H1 (cell line): ENCODE data around the gene LKAAEAR1. TPM values are rescaled to one million over a fixed set of nuclear protein-coding genes. Genes with fewer than 3 reads are reported as not detected.

Experiments
- CTCF ChIA-PET: fragments of 300-600 bp; sonication (Branson Sonifier 250); formaldehyde crosslinking; loops from one replicate; lab custom pipeline; 2021; ENCODE audit not compliant: partially characterized antibody; lab: Charles Lee
- POLR2A ChIA-PET: fragments of 300-600 bp; sonication (Branson Sonifier 250); formaldehyde crosslinking; loops from one replicate; lab custom pipeline; 2021; ENCODE audit warnings: inconsistent platforms; ENCODE audit not compliant: partially characterized antibody; lab: Charles Lee
- DNase-seq, 2 experiments: peaks; one replicate each; pipeline versions ENCODE4 v3.0.0 to v3.0.0-alpha.2; 2010 to 2022; ENCODE audit warnings: low spot score in 2 of 2, low read depth in 1 of 2, mixed read lengths in 1 of 2
- FAIRE-seq: peaks from 2 replicates; lab custom pipeline; 2011; peaks lifted over from hg19 to GRCh38; lab: Jason Lieb, UNC
- H2AFZ ChIP-seq: 2 replicates; pipeline ENCODE4 v1.8.1; 2012; ENCODE audit warnings: low read length, inconsistent platforms
- H2AK5ac ChIP-seq: 2 replicates; pipeline ENCODE4 v1.6.1; 2013; ENCODE audit warnings: low read depth, low read length
- H2BK120ac ChIP-seq: replicated peaks from 2 replicates; pipeline ENCODE3; 2013; ENCODE audit warnings: low read depth, low read length, inconsistent platforms
- H2BK12ac ChIP-seq: 2 replicates; pipeline ENCODE4 v1.6.1; 2013; ENCODE audit warnings: low read depth, low read length
- H2BK15ac ChIP-seq: 2 replicates; pipeline ENCODE4 v1.6.1; 2013; ENCODE audit warnings: low read length
- H2BK20ac ChIP-seq: 2 replicates; pipeline ENCODE4 v1.6.1; 2013; ENCODE audit warnings: low read length
- H2BK5ac ChIP-seq: 2 replicates; pipeline ENCODE4 v1.6.1; 2013; ENCODE audit warnings: low read depth, low read length
- H3K14ac ChIP-seq: 2 replicates; pipeline ENCODE4 v1.6.1; 2013; ENCODE audit warnings: inconsistent platforms; ENCODE audit not compliant: insufficient read length
- H3K18ac ChIP-seq: 2 replicates; pipeline ENCODE4 v1.6.1; 2013; ENCODE audit warnings: low read length; ENCODE audit errors: extremely low read depth
- H3K23ac ChIP-seq: 2 replicates; pipeline ENCODE4 v1.6.1; 2013; ENCODE audit warnings: inconsistent platforms; ENCODE audit not compliant: insufficient read length
- H3K23me2 ChIP-seq: 2 replicates; pipeline ENCODE4 v1.6.1; 2013; ENCODE audit warnings: low read depth, low read length
- H3K27ac ChIP-seq: 2 replicates; pipeline ENCODE4 v1.6.1; 2011; ENCODE audit warnings: low read depth, low read length, inconsistent platforms
- H3K27me3 ChIP-seq, 4 experiments: replicated peaks in 1 of 4; 1 replicate in 1 of 4; 2 replicates in 3 of 4; pipeline versions ENCODE4 v1.6.1 to v1.8.1; 2011 to 2013; ENCODE audit warnings: low read length in 3 of 4, mild to moderate bottlenecking in 3 of 4, inconsistent platforms in 2 of 4, mixed read lengths in 2 of 4, moderate library complexity in 1 of 4; ENCODE audit not compliant: control insufficient read depth in 3 of 4, insufficient read depth in 3 of 4; ENCODE audit errors: extremely low read depth in 1 of 4
- H3K36me3 ChIP-seq, 4 experiments: 2 replicates each; pipeline versions ENCODE4 v1.6.1 to v1.8.1; 2011 to 2013; ENCODE audit warnings: mild to moderate bottlenecking in 4 of 4, low read length in 3 of 4, moderate library complexity in 2 of 4, control low read depth in 1 of 4, inconsistent platforms in 1 of 4; ENCODE audit not compliant: insufficient read depth in 4 of 4, control insufficient read depth in 2 of 4
- H3K4ac ChIP-seq: replicated peaks from 2 replicates; pipeline ENCODE3; 2013; ENCODE audit warnings: low read length, low read depth, mixed read lengths, inconsistent platforms; ENCODE audit not compliant: insufficient read length
- H3K4me1 ChIP-seq, 4 experiments: replicated peaks in 1 of 4; 1 replicate in 1 of 4; 2 replicates in 3 of 4; pipeline versions ENCODE4 v1.6.1 to v1.8.1; 2011 to 2013; ENCODE audit warnings: low read length in 3 of 4, inconsistent platforms in 2 of 4, mixed read lengths in 1 of 4; ENCODE audit not compliant: insufficient read depth in 4 of 4, control insufficient read depth in 3 of 4
- H3K4me2 ChIP-seq, 2 experiments: 2 replicates each; pipeline versions ENCODE4 v1.6.1 to v1.8.1; 2011 to 2013; ENCODE audit warnings: low read depth in 2 of 2, low read length in 2 of 2, control low read depth in 1 of 2, inconsistent platforms in 1 of 2, mild to moderate bottlenecking in 1 of 2; ENCODE audit not compliant: insufficient read depth in 1 of 2
- H3K4me3 ChIP-seq, 4 experiments: fragments of 200-600, 300-600 bp in 1 of 4; sonication (generic), shearing (Covaris generic), sonication (Bioruptor Twin) in 1 of 4; 2 replicates each; pipeline versions ENCODE4 v1.5.1 to v1.8.1; 2011 to 2016; ENCODE audit warnings: low read length in 4 of 4, low read depth in 3 of 4, control low read depth in 2 of 4, inconsistent platforms in 2 of 4, mild to moderate bottlenecking in 2 of 4, mixed read lengths in 1 of 4, moderate library complexity in 1 of 4; ENCODE audit not compliant: insufficient read depth in 2 of 4; ENCODE audit errors: extremely low read depth in 1 of 4
- H3K56ac ChIP-seq: replicated peaks from 2 replicates; pipeline ENCODE3; 2013; ENCODE audit warnings: low read depth, mild to moderate bottlenecking, mixed read lengths, low read length, inconsistent platforms; ENCODE audit not compliant: insufficient read length
- H3K79me1 ChIP-seq: 2 replicates; pipeline ENCODE4 v1.6.1; 2013; ENCODE audit warnings: low read depth, low read length, control low read depth
- H3K79me2 ChIP-seq, 2 experiments: 2 replicates each; pipeline versions ENCODE4 v1.6.1 to v1.8.1; 2012 to 2013; ENCODE audit warnings: low read length in 2 of 2, mild to moderate bottlenecking in 2 of 2, inconsistent platforms in 1 of 2; ENCODE audit not compliant: insufficient read depth in 2 of 2, control insufficient read depth in 1 of 2
- H3K9ac ChIP-seq, 4 experiments: replicated peaks in 1 of 4; 1 replicate in 1 of 4; 2 replicates in 3 of 4; pipeline versions ENCODE4 v1.6.1 to v1.8.1; 2011 to 2013; ENCODE audit warnings: low read depth in 3 of 4, low read length in 3 of 4, control low read depth in 2 of 4, mild to moderate bottlenecking in 2 of 4, moderate library complexity in 2 of 4, inconsistent platforms in 1 of 4; ENCODE audit errors: extremely low read depth in 1 of 4
- H3K9me3 ChIP-seq, 2 experiments: 2 replicates each; pipeline versions ENCODE4 v1.6.1 to v1.8.1; 2012 to 2013; ENCODE audit warnings: mild to moderate bottlenecking in 2 of 2, moderate library complexity in 2 of 2, control low read depth in 1 of 2, inconsistent platforms in 1 of 2, low read depth in 1 of 2, low read length in 1 of 2, mixed read lengths in 1 of 2; ENCODE audit not compliant: insufficient read depth in 2 of 2
- H4K20me1 ChIP-seq, 2 experiments: replicated peaks in 1 of 2; 2 replicates each; pipeline versions ENCODE3 to v1.8.1; 2011 to 2013; ENCODE audit warnings: inconsistent platforms in 2 of 2, low read length in 2 of 2, mild to moderate bottlenecking in 1 of 2; ENCODE audit not compliant: insufficient read depth in 2 of 2, control insufficient read depth in 1 of 2
- H4K5ac ChIP-seq: 2 replicates; pipeline ENCODE4 v1.6.1; 2013; ENCODE audit warnings: low read length, low read depth, mixed read lengths, inconsistent platforms; ENCODE audit not compliant: insufficient read length
- H4K8ac ChIP-seq: 2 replicates; pipeline ENCODE4 v1.8.0; 2013; ENCODE audit warnings: mild to moderate bottlenecking, moderate library complexity, low read length, inconsistent platforms; ENCODE audit not compliant: insufficient read depth; ENCODE audit errors: extremely low read depth
- H4K91ac ChIP-seq: replicated peaks from 2 replicates; pipeline ENCODE3; 2013; ENCODE audit warnings: low read length, mixed read lengths, inconsistent platforms; ENCODE audit not compliant: insufficient read length
- CEBPB ChIP-seq: IDR thresholded peaks from 2 replicates; pipeline ENCODE4 v1.6.1; 2012; ENCODE audit warnings: low read depth, low read length
- CHD2 ChIP-seq: IDR thresholded peaks from 2 replicates; pipeline ENCODE4 v1.6.1; 2012; ENCODE audit warnings: low read length, improper control_type of control experiment
- WGBS, 2 experiments: shearing (Covaris generic) in 1 of 2; methylation state at CpG; one replicate each; pipeline versions ENCODE4 v1.1.6 to v1.1.7; 2013 to 2015; ENCODE audit warnings: low lambda C conversion rate in 2 of 2, mixed read lengths in 2 of 2, inconsistent platforms in 1 of 2, low coverage in 1 of 2, missing lambda C conversion rate in 1 of 2; ENCODE audit not compliant: insufficient replicate concordance in 2 of 2, insufficient coverage in 1 of 2, insufficient read length in 1 of 2; ENCODE audit errors: extremely low coverage in 1 of 2, missing lambda C conversion rate in 1 of 2; 5-methylcytosine and 5-hydroxymethylcytosine counted together
- polyA plus RNA-seq, 7 experiments: library from polyadenylated mRNA; depleted of rRNA in 3 of 7; stranded (reverse) in 5 of 7; unstranded in 2 of 7; fragments of >200 nt in 5 of 7; fragments of 200-250 nt in 2 of 7; gene quantifications; 1 replicate in 5 of 7; 2 replicates in 1 of 7; 4 replicates in 1 of 7; pipeline versions ENCODE4 v1.2.1 to v1.2.3, GENCODE V29; 2011 to 2013; ENCODE audit warnings: missing spikeins in 2 of 7, mixed read lengths in 2 of 7
- total RNA-seq: library from RNA; stranded (reverse); fragmentation: NEBNext Ultra II Directional; extraction: Animal tissue kit (Norgen Biotek cat#: 25700); gene quantifications from 2 replicates; pipeline ENCODE4 v1.2.1, GENCODE V29; 2021

The LKAAEAR1 gene
- total and polyA plus RNA-seq, 2 of the 8 experiments (the other 6 are each of a cell fraction or from before 2014, with no cell fraction given) = 0.41 to 0.53 TPM

DNA sequence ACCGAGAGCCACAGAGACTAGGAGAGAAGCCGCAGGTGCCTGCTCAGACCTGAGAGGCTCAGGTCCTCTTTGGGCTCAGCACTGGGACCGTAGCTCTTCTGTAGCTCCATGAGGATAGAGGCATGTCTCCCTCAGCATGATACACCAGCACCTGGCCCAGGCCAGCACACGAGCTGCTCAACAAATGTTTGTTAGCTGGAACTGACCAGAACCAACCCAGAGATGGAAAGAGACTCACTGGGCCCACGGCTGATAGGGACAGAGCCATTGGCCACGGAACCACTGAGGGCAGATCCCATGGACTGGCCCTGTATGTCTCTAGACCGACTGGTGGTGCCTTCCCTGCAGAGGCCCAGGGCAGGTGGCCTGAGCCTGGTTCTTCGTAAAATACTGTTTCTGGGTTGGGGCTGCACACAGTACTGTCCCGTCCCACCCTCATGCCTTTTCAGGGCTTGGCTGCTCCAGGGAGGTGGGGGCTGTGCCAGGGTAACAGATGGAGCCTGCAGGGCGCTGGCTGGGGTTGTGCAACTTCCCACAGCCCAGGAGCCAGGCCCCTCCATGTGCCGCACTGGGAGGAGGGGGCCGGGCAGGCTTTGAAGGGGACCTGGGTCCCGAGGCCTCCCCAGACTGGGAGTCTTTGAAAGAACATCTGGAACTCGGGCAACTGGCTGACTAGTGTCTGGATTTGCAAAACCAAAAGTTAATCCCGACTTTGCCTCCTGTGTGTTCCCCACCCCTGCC is 43.0 kb downstream of the LKAAEAR1 start:
- no peak overlapping the region for H4K5ac ChIP-seq
- H3K36me3 ChIP-seq = no peaks in the 10 kb centered on the region; a peak in 1 of 8 replicates
- POLR2A ChIA-PET = interaction anchor here (0.7 to 3.5 kb wide), 6 partner anchors 12 to 185 kb away, joined by 3 to 24 read pairs (median 3); no protein-coding TSS in a partner anchor
- TF ChIP-seq CHD2 (no peak), CEBPB (0 out of 2 replicates have a peak, but pooled peaks have one; percentile 9)
- TF ChIP-seq, all 59 proteins: peak for 1
- Histone ChIP-seq H2BK120ac (no peak overlapping the region), H2BK12ac (peak overlapping the region; percentile 43; the same call in 1 of the 2 replicates), H3K4me2 (peak overlapping the region in 1 of 2 experiments; percentile 63; a peak in 1 of 4 replicates), H3K4ac (no peak overlapping the region), H3K79me1 (no peaks in the 10 kb centered on the region), H3K79me2 (no peaks in the 10 kb centered on the region), H3K18ac (no peak overlapping the region), H2AK5ac (no peak overlapping the region), H3K14ac (no peak overlapping the region), H3K23me2 (peaks cover 3% of the 10 kb centered on the region; the same call in 1 of the 2 replicates), H3K9ac (no peak overlapping the region), H4K91ac (no peak overlapping the region), H3K27me3 (peaks cover 21 to 76% (median 62%) of the 10 kb centered on the region in 4 experiments), H4K8ac (no peak overlapping the region), H3K4me3 (peak overlapping the region in 1 of 4 experiments; percentile 66; a peak in 1 of 8 replicates), H3K9me3 (no peaks in the 10 kb centered on the region), H2BK15ac (no peak overlapping the region), H3K27ac (no peak overlapping the region), H3K23ac (no peak overlapping the region), H3K4me1 (peaks cover 0 to 28% (median 14%) of the 10 kb centered on the region in 4 experiments; a peak in 6 of 7 replicates), H2BK20ac (no peak overlapping the region), H2BK5ac (no peak overlapping the region), H2AFZ (no peak overlapping the region), H3K56ac (no peak overlapping the region), H4K20me1 (no peaks in the 10 kb centered on the region)
- 82% methylated on average over 15 of the region's 15 CpGs; no CpG with 5 or more reads in 1 of the 2 experiments for WGBS, 2 experiments
- CTCF ChIA-PET = interaction anchor here (0.6 to 7.3 kb wide), 14 partner anchors 9 to 220 kb away, joined by 3 to 73 read pairs (median 10); partner anchors contain the start of genes LKAAEAR1, OPRL1, PRPF6 and RGS19
- no peak for FAIRE-seq
- DNase-seq = no peak
